Neural cell (in vitro differentiated cells): ENCODE results near the gene RELN.

Source experiments
- CTCF ChIP-seq: fragments of 450-650 bp; IDR thresholded peaks from 2 replicates; pipeline ENCODE4 v1.5.1; 2014; ENCODE audit warnings: antibody characterized with exemption, mild to moderate bottlenecking, moderate library complexity; ENCODE audit not compliant: poor library complexity, severe bottlenecking
- EP300 ChIP-seq: fragments of 450-650 bp; conservative IDR thresholded peaks from 2 replicates; pipeline ENCODE4 v1.6.1; 2014; ENCODE audit warnings: antibody characterized with exemption, mild to moderate bottlenecking, moderate library complexity; ENCODE audit not compliant: poor library complexity, severe bottlenecking
- EZH2 ChIP-seq: fragments of 200-600, 300-800 bp; shearing (Covaris generic), sonication (generic); IDR thresholded peaks from 2 replicates; pipeline ENCODE4 v1.6.1; 2014; ENCODE audit warnings: antibody characterized with exemption, low read length, borderline replicate concordance, mild to moderate bottlenecking; ENCODE audit not compliant: insufficient read depth, poor library complexity, severe bottlenecking
- POLR2AphosphoS5 ChIP-seq: IDR thresholded peaks from 2 replicates; pipeline ENCODE4 v1.6.1; 2012
- RAD21 ChIP-seq: fragments of 450-650 bp; conservative IDR thresholded peaks from 2 replicates; pipeline ENCODE4 v1.6.1; 2014; ENCODE audit warnings: antibody characterized with exemption, mild to moderate bottlenecking, moderate library complexity
- SMC3 ChIP-seq: fragments of 450-650 bp; conservative IDR thresholded peaks from 2 replicates; pipeline ENCODE4 v1.6.1; 2014; ENCODE audit warnings: antibody characterized with exemption, mild to moderate bottlenecking, moderate library complexity; ENCODE audit not compliant: poor library complexity
- TAF1 ChIP-seq: IDR thresholded peaks from 2 replicates; pipeline ENCODE4 v1.6.1; 2012; ENCODE audit warnings: low read depth

GRCh38 chr7:103636153-103636552, 353.3 kb downstream of the RELN start:
- TF ChIP-seq CTCF (no peak), RAD21 (no peak), SMC3 (no peak), EZH2 (no peak), TAF1 (no peak), POLR2AphosphoS5 (no peak), EP300 (no peak)
